Measurements from ENCODE around the gene SLC35B2.
A peak's percentile ranks its signal among the peaks of the same experiment; 100 is the strongest.
"Not testable (repeated sequence)": the region's sequence is repeated elsewhere in the genome, so short reads cannot be mapped to it uniquely, and the experiment has no call there.

SLC35B2 gene

DNA sequence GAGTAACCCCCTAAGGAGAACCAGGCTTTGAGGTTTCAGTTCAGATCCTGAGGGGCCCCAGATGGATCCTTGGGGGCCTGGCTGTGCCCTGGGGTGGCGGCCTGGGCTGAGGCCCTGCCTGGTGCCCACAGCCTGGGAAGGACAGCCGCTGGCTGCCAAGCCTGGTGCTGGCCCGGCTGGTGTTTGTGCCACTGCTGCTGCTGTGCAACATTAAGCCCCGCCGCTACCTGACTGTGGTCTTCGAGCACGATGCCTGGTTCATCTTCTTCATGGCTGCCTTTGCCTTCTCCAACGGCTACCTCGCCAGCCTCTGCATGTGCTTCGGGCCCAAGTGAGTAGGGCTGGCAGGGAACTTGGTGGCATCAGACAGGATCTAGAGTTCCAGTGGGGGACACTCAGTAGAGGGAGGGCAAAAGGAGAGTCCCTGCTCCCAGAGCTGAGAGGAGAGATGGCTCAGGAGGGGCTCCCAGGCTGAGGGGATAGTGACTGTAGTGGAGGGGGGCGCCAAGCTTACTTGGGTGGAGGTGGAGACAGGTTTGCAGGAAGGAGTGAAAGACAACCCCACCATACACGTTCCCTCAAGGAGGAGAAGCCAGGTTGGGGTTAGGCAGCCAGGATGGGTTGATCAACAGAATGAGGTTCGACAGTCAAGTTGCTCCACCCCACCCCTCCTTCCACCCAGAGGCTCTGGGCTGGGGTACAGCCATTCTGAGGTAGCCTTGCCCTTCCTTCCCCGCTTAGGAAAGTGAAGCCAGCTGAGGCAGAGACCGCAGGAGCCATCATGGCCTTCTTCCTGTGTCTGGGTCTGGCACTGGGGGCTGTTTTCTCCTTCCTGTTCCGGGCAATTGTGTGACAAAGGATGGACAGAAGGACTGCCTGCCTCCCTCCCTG lies 24.4 kb downstream of the SLC35B2 start:
- DNase-seq, result no peak

GRCh38 chr6:44231426-44231825 lies 25.9 kb downstream of the SLC35B2 start:
- DNase-seq, result not testable (repeated sequence)

- no peak for DNase-seq
Observed at GRCh38 chr6:44230034-44230675, 27.2 kb downstream of the SLC35B2 start.

GRCh38 chr6:44229376-44230033 lies 27.8 kb downstream of the SLC35B2 start:
- no peak for DNase-seq

GRCh38 chr6:44228836-44229235 lies 28.5 kb downstream of the SLC35B2 start:
- no peak for DNase-seq

GRCh38 chr6:44228433-44228832 lies 28.9 kb downstream of the SLC35B2 start:
- DNase-seq, result no peak

DNA sequence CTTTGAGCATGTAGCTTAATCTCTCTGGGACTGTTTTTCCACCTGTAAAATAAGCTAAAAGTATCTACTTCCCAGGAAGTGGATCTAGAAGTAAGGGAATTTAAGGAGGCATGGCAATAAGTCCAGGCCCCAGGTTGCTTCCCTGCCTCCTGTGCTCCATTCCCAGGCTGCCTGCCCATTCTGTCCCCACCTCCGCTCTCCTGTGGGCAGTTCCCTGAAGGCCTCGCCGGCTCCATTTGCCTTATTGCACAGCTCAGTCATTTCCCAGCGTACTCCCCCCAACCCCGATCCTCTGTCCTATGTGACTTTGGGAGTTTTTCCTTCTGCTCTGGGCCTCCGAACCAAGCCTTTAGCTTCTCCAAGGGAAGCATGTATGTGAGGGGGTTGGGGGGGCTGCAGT lies 29.3 kb downstream of the SLC35B2 start:
- DNase-seq, result no peak

DNA sequence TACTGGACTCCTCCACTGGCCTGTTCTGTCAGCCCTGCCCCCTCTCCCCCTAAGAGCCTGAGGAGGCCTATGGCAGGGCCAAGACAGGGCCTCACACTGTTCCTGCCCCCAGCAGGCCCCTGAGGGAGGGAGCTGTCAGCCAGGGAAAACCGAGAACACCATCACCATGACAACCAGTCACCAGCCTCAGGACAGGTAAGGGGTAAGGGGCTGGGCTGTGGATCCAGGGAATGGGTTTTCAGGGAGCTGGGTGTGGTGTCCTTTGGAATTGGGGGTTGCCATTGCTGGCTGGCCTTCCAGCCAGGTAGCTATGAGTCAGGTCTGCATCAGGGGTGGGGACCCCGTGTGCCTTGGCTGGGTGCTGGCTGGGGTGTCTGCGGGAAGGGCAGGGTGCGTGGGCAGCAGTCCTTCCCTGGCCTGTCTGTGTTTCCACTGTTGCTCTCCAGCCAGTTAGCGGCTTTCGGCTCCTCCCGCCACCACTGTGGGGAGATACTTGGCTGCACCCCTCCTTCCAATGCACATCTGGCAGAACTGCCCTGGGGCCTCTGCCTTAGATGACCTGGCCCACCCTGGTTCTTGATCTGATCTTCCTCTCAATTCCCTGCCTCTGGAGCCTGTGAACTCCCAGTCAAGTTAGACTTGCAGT lies 30.1 kb downstream of the SLC35B2 start:
- no peak for DNase-seq

DNA sequence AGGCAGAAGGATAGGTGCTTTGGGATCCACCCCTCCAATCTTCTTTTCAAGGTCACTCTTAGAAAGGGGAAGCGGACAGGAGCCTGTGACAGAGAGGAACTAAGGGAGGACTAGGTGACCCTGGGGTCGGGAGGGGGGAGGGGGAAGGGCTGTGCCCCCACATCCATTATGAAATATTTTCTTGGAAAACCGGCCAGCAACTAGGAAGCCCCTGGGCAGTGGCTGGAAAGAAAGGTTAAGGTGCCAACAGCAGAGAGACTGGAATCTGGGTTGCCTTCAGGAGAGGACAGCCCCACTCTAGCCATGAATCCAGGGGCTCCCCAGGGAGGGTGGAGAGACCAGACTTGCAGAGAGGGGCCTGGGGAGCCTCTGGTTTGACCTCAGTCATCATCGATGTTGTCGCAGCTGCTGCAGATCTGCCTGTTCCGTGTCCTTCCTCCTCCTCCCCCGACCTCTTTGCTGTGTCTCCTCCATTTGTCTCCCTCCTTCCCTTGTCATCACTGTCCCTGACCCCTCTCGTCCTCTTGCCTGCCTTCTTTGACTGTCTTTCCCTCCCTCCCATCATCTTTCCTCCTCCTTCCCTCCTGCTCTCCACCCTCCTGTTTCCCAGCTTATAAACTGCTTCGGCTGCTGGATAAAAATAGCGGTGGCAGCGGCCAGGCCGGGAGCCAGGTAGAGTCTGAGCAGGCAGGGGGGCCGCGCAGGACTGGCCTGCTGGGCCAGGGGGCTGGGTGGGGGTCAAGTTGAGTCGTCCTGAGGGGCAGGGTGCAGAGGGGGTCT lies 30.8 kb downstream of the SLC35B2 start:
- DNase-seq, result no peak

DNA sequence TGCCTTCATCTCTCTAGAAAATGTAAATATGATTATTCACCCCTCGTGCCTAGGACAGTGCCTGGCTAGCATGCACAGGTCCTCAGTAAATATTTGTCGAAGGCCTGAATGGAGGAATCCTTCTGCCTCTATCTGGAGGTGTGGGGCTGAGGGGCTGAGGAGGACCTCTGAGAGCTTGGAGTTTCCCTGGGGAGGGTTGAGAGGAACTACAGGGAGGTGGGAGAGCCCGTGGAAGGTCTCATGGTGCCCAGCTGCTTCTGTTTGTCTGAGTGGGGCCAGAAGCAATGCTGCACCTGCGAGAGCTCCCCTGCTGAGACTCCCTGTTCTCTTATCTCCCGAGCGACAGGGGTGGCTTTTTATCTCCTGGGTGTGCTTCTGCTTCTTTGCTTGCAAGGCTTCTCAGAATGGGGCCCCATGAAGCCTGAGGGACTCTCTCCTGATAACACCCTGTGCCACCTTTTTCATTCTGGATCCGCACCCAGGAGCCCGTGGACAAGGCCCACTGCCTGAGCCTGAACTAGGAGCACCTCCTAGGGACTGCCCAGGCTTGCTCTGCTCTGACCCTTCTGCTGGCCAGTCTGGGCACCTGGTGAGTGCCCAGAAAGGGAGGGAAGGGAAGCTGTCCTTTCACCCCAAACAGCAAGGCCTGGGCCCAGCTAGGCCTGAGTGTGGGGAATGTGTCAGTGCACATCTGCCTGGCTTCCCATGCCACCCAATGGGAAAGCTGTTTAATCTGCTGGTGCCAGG lies 31.6 kb downstream of the SLC35B2 start:
- DNase-seq, result peak in 1 of 2 experiments; percentile 40

- DNase-seq, result no peak
Observed at GRCh38 chr6:44224965-44225305, 32.4 kb downstream of the SLC35B2 start.

- peak in 1 of 2 experiments; percentile 49 for DNase-seq
Observed at GRCh38 chr6:44224029-44224964, 33.0 kb downstream of the SLC35B2 start.

- DNase-seq, result peak; percentile 72 to 81
Observed at GRCh38 chr6:44223319-44224028, 33.9 kb downstream of the SLC35B2 start, which contains the start of gene SLC29A1. SLC29A1 (plus strand) TSS chr6:44223595; CDS start chr6:44227314, 3,719 bp downstream.

- no peak for DNase-seq
Observed at GRCh38 chr6:44222486-44223318, 34.6 kb downstream of the SLC35B2 start.

DNA sequence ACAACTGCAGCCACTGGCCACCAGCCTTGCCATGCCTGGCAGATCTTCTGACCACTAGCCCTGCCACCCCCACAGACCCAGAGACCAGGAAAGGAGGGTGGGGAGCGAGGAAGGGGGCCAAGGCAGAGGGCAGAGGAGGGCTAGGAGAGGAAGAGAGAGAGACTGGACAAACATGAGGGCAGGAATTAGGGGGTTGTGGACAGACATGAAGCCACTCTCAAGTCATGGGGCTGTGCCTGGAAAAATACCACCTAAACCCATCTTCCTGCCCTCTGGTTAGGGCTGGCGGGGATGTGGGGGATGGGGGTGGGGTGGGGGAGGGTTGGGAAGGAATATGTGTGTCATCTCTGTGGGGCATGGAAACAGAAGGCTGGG lies 35.4 kb downstream of the SLC35B2 start:
- no peak for DNase-seq

DNA sequence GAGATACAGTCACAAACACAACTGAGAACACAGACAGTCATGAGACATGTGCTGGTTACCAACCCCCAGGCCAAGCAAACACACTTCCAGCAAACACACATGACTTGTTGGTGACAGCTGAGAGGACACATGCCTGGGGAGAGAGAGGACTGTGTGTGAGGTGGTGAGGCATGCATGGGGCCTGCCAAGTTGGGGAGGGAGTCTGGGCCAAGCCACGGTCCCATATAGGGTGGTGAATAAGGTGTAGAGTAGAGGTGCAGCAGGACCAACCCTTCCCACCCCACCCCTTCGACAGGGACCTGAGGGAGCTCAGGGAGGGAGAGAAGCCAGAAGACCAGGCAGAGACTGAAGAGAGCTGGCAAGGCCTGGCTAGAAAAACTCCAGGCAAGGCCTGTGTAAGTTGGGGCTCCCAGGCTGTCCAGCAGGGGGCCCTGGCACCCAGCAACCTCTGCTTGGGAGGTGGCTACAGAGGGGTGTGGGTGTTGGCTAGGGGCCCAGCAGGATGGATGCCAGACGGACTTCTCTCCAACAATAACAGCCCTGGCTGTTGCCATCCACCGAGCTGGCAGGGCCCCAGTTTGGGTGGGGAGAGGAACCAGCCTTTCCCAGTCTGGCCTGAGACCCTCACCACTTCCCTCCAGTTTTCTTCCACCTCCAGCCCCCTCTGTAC lies 35.9 kb downstream of the SLC35B2 start:
- DNase-seq, result peak; percentile 77 to 85

DNA sequence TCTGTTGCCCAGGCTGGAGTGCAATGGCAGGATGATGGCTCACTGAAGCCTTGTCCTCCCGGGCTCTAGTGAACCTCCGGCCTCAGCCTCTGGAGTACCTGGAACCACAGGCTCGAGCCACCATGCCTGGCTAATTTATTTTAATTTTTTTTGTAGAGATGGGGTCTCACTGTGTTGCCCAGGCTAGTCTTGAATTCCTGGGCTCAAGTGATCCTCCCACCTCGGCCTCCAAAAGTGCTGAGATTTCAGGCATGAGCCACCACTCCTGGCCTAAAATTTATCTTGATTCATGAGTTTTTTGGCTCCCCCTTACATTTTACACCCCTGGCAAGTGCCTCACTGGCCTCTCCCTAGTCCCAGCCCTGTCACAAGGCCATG lies 36.4 kb downstream of the SLC35B2 start:
- no peak for DNase-seq

All from NCI-H2081 (cell line).